LNCAP (cell line): Measurements from ENCODE around the gene OGG1.

Experiments used
- TF ChIP-seq, protein P1 (sequence below): fragments of 450-650 bp; IDR thresholded peaks from 2 replicates; pipeline ENCODE4 v1.5.1; 2017; ENCODE audit warnings: mild to moderate bottlenecking

OGG1 gene

GRCh38 chr3:9782770-9783169 is 33.0 kb downstream of the OGG1 start:
- TF ChIP-seq, protein P1, sequence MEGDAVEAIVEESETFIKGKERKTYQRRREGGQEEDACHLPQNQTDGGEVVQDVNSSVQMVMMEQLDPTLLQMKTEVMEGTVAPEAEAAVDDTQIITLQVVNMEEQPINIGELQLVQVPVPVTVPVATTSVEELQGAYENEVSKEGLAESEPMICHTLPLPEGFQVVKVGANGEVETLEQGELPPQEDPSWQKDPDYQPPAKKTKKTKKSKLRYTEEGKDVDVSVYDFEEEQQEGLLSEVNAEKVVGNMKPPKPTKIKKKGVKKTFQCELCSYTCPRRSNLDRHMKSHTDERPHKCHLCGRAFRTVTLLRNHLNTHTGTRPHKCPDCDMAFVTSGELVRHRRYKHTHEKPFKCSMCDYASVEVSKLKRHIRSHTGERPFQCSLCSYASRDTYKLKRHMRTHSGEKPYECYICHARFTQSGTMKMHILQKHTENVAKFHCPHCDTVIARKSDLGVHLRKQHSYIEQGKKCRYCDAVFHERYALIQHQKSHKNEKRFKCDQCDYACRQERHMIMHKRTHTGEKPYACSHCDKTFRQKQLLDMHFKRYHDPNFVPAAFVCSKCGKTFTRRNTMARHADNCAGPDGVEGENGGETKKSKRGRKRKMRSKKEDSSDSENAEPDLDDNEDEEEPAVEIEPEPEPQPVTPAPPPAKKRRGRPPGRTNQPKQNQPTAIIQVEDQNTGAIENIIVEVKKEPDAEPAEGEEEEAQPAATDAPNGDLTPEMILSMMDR, result peak; percentile 44

- TF ChIP-seq, protein P1, result no peak
Measured at GRCh38 chr3:9783954-9784353, 34.2 kb downstream of the OGG1 start.

DNA sequence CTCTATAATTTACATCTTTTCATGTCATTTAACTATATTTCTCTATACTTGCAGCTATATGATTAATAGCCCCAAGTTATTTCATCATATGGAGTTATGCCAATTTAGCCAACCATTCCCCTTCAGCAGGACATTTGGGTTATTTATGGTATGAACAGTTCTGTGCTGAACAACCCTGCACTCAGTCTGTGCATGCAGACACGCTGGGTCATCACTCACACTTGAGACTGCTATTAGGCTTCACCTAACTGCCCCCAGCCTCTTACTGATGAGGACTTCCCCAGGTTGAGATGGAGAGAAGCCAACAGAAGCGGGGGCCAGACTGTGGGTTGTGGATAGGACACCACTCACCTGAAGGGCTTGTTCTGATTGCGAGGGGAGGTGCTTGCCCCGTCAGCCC is 35.2 kb downstream of the OGG1 start:
- TF ChIP-seq, protein P1, result no peak

GRCh38 chr3:9785602-9786001 is 35.9 kb downstream of the OGG1 start:
- TF ChIP-seq, protein P1, result no peak

- TF ChIP-seq, protein P1, result no peak
Measured at GRCh38 chr3:9786209-9786739, 36.5 kb downstream of the OGG1 start.

DNA sequence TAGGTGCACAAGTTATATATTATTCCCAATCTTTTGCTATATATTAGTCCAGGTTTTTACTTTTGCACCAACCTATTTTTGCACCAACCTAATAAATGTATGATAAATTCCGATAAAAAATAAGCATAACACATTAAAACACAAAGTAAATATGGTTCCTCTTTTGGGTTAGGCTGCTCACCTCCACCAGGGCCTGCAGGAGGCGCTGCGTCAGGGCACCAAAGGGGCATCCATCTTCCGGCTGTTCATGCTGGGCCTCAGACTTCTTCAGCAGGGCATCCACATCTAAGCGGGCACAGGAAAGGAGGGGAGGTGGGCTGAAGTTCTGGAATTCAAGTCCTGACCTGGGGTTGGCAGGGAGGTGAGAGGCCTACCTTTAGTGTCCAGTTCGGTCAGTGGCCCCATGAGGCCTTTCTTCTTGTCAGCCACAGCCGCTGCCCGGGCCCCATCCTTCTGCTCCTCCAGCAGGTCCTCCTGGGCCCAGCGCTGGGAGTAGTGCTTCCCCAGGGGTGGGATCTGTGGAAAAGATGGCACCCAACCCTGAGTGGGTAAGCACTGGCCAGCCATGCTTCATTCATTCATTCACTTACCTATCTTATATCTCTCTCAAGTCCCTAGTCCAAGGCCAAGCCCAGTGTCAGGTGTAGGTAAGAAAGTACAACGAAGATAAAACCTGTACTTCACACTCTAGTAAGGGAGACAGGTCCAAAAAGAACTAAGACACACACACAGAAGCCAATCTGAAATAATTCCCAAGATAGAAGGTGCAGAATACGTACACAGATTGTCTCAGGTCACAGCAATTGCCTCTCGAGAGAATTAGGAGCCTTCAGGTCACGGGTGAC is 37.3 kb downstream of the OGG1 start:
- TF ChIP-seq, protein P1, result no peak; the same call in 1 of the 2 replicates

DNA sequence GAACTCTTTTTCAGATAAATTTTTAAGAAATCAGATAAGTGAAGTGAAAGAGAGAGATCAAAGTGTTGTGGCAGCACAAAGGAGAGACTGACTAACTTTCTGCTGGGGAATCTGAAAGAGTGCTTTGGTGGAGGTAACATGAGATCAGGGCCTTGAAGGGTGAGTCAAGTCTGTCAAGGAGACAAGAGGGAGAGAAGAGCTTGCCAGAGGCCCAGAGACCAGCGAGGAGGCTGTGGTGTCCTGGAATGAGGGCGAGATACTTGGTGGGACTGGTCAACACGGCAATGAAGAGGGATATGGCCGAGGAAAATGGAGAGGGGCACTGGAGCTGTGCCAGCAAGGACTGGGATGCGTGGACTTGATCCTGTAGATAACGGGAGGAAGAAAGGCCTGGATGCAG is 38.0 kb downstream of the OGG1 start:
- TF ChIP-seq, protein P1, result no peak
